Panc1 (cell line): ENCODE measurements around the gene SYT1.

ENCODE experiments used
- CTCF ChIP-seq: fragments of 450-650 bp; IDR thresholded peaks from 2 replicates; pipeline ENCODE4 v1.5.1; 2017; ENCODE audit warnings: mild to moderate bottlenecking
- POLR2AphosphoS5 ChIP-seq: IDR thresholded peaks from 2 replicates; pipeline ENCODE4 v1.6.1; 2012; ENCODE audit warnings: mild to moderate bottlenecking, low read depth, low read length, moderate library complexity
- TF ChIP-seq, protein P1 (sequence below), 2 experiments: IDR thresholded peaks; 2 replicates each; pipeline ENCODE4 v1.6.1; 2011 to 2012; ENCODE audit warnings: low read depth in 2 of 2, control low read depth in 1 of 2, low read length in 1 of 2, mild to moderate bottlenecking in 1 of 2, moderate library complexity in 1 of 2; ENCODE audit not compliant: insufficient read depth in 1 of 2

DNA sequence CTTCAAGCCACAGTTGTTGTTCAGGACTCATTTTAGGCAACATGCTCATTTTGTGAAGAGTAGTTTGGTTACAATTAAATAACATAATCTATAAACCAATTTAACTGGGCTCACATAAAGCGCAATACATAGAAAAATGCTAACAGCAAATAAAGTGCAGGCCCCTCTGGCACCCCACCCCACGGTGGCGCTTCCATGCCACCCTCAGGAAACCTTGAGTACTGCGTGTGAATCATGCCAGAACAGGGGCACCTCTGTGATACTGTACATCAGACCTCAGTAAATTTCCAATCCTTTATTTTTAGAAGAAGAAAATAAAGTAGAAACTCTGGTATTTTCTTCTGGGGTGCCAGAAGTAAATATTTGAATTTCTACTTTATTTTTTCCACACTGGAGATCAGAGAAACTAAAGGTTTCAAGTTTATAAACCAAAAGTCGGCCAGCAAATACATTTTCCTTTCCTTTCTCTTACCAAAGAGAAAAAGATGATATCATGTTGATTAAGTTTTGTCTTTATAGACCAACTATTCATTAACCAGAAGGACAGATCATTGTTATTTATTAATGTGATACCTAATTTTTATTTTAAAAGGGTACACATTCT is 509.4 kb downstream of the SYT1 start:
- peak; percentile 84 for TF ChIP-seq CTCF
- TF ChIP-seq POLR2AphosphoS5: no peak
- TF ChIP-seq, protein P1, sequence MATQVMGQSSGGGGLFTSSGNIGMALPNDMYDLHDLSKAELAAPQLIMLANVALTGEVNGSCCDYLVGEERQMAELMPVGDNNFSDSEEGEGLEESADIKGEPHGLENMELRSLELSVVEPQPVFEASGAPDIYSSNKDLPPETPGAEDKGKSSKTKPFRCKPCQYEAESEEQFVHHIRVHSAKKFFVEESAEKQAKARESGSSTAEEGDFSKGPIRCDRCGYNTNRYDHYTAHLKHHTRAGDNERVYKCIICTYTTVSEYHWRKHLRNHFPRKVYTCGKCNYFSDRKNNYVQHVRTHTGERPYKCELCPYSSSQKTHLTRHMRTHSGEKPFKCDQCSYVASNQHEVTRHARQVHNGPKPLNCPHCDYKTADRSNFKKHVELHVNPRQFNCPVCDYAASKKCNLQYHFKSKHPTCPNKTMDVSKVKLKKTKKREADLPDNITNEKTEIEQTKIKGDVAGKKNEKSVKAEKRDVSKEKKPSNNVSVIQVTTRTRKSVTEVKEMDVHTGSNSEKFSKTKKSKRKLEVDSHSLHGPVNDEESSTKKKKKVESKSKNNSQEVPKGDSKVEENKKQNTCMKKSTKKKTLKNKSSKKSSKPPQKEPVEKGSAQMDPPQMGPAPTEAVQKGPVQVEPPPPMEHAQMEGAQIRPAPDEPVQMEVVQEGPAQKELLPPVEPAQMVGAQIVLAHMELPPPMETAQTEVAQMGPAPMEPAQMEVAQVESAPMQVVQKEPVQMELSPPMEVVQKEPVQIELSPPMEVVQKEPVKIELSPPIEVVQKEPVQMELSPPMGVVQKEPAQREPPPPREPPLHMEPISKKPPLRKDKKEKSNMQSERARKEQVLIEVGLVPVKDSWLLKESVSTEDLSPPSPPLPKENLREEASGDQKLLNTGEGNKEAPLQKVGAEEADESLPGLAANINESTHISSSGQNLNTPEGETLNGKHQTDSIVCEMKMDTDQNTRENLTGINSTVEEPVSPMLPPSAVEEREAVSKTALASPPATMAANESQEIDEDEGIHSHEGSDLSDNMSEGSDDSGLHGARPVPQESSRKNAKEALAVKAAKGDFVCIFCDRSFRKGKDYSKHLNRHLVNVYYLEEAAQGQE (IDR thresholded peaks at IDR 0.05; ENCODE audit: insufficient read depth in 1 of 2, low read depth in 2 of 2, low read length in 1 of 2): no peak
